OCI-LY3 (cell line): ENCODE data around the gene ABCF1.
A peak's percentile ranks its signal among the peaks of the same experiment; 100 is the strongest.

Source experiments
- H2AFZ ChIP-seq: fragments of 200-600, 300-600 bp; shearing (Covaris generic); 2 replicates; pipeline ENCODE4 v1.6.0; 2014; ENCODE audit warnings: antibody characterized with exemption, low read depth, low read length
- H3K27ac ChIP-seq: fragments of 200-600, 300-600 bp; sonication (generic); 2 replicates; pipeline ENCODE4 v1.5.1; 2014; ENCODE audit warnings: mild to moderate bottlenecking, low read length, moderate library complexity, mixed read lengths
- H3K27me3 ChIP-seq: fragments of 200-600, 300-600 bp; sonication (generic); 2 replicates; pipeline ENCODE4 v1.6.1; 2014; ENCODE audit warnings: low read depth, low read length, mixed read lengths
- H3K36me3 ChIP-seq: fragments of 200-600, 300-600 bp; sonication (generic); replicated peaks from 2 replicates; pipeline ENCODE3; 2014; ENCODE audit warnings: low read depth, low read length, mixed read lengths
- H3K4me1 ChIP-seq: fragments of 300-600, 200-600 bp; sonication (generic); 2 replicates; pipeline ENCODE4 v1.6.1; 2014; ENCODE audit warnings: low read length, mixed read lengths
- H3K4me2 ChIP-seq: fragments of 200-600, 300-600 bp; sonication (generic); 2 replicates; pipeline ENCODE4 v1.6.1; 2014; ENCODE audit warnings: low read length, mixed read lengths
- H3K4me3 ChIP-seq: fragments of 300-600, 200-600 bp; sonication (generic); 2 replicates; pipeline ENCODE4 v1.5.1; 2014; ENCODE audit warnings: antibody characterized with exemption, mild to moderate bottlenecking, low read length, moderate library complexity
- H3K79me2 ChIP-seq: fragments of 300-600, 200-600 bp; shearing (Covaris generic); 2 replicates; pipeline ENCODE4 v1.6.1; 2014; ENCODE audit warnings: mild to moderate bottlenecking, low read length, mixed read lengths
- H3K9ac ChIP-seq: fragments of 300-600, 200-600 bp; shearing (Covaris generic); 2 replicates; pipeline ENCODE4 v1.6.0; 2014; ENCODE audit warnings: mild to moderate bottlenecking, low read length, moderate library complexity
- H3K9me3 ChIP-seq: fragments of 200-600, 300-600 bp; shearing (Covaris generic); 2 replicates; pipeline ENCODE4 v1.6.1; 2014; ENCODE audit warnings: low read length, mixed read lengths; ENCODE audit not compliant: insufficient read depth
- H4K20me1 ChIP-seq: fragments of 200-600, 300-600 bp; sonication (generic); 2 replicates; pipeline ENCODE4 v1.6.1; 2016; ENCODE audit warnings: low read length, mixed read lengths; ENCODE audit not compliant: insufficient read depth
- EZH2phosphoT487 ChIP-seq: fragments of 200-600 bp; shearing (Covaris generic); IDR thresholded peaks from 2 replicates; pipeline ENCODE4 v1.6.1; 2018; ENCODE audit warnings: antibody characterized with exemption, mixed run types, low read depth
- TF ChIP-seq, protein P1 (sequence below): fragments of 200-600, 300-600 bp; sonication (generic); IDR thresholded peaks from 2 replicates; pipeline ENCODE4 v1.5.1; 2014; ENCODE audit warnings: antibody characterized with exemption, low read length, low read depth

Gene ABCF1

DNA sequence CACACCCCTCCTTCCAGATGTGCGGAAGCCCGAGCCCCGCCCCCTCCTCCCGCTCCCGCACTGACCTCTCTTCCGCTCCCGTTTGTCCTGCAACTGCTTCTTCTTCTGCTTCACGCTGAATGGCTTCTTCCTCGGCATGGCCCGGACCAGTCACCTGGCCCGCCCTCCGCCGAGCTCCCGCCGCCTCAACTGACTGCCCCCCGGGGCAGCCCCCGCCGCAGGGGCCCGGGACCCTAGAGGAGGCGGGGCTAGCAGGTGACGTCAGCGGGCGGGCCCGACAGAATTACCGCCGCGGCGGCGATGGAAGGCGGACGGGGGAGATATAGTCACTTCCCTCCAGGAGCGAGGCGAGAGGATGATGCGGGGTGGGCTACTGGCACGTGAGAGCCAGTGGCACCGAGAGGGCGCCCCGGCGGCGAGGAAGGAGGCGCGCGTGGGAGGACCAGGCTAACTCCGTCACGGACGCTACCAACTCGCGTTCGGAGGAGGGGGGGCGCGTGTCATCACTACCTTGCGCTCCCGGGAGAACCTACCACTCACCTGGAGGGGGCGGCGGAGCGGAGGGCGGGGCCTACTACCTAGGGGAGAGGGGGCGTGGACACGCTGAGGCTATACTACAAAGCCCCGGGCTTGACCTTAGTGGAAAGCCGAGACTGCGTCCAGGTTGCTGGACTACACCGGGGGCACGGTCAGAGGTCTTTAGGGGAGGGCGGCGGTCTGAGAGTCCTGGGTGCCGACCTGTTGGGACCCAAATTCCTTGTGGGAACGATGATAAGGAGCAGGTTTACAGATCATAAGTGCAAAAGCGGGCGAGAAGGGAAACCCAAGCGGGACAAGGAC is 15.0 kb upstream of the ABCF1 start, which contains the start of gene GNL1:
Gene GNL1, minus strand, starts transcription at position 424 of the 840 bp plus-strand sequence. Its CDS starts 286 bp downstream, at position 138.
- H3K9ac ChIP-seq = peak within 1 kb of the TSS; percentile 99
- H3K27ac ChIP-seq = peak within 1 kb of the TSS; percentile 92
- no peak for TF ChIP-seq EZH2phosphoT487
- TF ChIP-seq, protein P1, sequence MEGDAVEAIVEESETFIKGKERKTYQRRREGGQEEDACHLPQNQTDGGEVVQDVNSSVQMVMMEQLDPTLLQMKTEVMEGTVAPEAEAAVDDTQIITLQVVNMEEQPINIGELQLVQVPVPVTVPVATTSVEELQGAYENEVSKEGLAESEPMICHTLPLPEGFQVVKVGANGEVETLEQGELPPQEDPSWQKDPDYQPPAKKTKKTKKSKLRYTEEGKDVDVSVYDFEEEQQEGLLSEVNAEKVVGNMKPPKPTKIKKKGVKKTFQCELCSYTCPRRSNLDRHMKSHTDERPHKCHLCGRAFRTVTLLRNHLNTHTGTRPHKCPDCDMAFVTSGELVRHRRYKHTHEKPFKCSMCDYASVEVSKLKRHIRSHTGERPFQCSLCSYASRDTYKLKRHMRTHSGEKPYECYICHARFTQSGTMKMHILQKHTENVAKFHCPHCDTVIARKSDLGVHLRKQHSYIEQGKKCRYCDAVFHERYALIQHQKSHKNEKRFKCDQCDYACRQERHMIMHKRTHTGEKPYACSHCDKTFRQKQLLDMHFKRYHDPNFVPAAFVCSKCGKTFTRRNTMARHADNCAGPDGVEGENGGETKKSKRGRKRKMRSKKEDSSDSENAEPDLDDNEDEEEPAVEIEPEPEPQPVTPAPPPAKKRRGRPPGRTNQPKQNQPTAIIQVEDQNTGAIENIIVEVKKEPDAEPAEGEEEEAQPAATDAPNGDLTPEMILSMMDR = no peak
- no peaks in the 10 kb centered on the region for H3K27me3 ChIP-seq
- peaks cover 29% of the 10 kb centered on the region for H3K79me2 ChIP-seq
- H3K4me2 ChIP-seq = peak within 1 kb of the TSS; percentile 87
- H2AFZ ChIP-seq = peak within 1 kb of the TSS; percentile 87
- H3K4me1 ChIP-seq = peaks cover 8% of the 10 kb centered on the region
- H3K9me3 ChIP-seq = no peaks in the 10 kb centered on the region
- peaks cover 12% of the 10 kb centered on the region for H3K36me3 ChIP-seq
- H3K4me3 ChIP-seq = peak within 1 kb of the TSS; percentile 99
- H4K20me1 ChIP-seq = peaks cover 4% of the 10 kb centered on the region

DNA sequence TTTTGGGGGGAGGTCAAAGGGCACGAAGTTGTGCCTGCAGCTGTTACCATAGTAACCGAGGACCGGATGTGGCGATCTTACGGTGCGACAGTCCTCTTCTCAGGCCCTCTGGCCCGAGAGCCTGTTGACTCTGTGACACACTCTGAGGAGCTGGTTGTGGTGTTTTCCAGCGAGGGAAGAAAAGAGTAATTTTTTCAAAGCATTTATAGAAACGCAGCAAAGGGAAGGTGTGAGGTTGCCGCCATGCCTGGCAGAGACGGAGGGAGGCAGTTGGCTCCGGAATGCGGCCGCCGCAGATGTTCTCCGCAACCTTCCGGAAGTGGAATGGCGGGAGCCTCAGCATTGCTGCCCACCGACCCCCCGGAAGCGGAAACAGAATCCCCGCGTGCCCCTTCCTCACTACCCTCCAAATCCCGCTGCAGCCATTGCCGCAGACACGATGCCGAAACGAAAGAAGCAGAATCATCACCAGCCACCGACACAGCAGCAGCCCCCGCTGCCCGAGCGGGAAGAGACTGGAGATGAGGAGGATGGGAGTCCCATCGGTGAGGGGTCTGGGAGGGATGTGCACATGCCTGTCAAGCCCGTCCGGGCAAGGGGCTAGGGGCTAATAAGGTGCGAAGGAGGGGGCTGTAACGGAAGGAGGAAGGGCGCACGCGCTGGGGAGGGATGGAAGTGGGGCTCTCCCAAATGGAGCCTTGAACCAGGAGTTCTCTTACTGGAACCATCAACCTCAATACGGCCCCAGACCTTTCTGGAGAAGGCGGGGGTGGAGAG is 14.1 kb upstream of the ABCF1 start, which contains the start of gene PRR3:
Gene PRR3, plus strand, starts transcription at position 390 of the 777 bp plus-strand sequence. Its CDS starts 50 bp downstream, at position 440.
- no peaks in the 10 kb centered on the region for H3K27me3 ChIP-seq
- peak within 1 kb of the TSS; percentile 99 for H3K9ac ChIP-seq
- H3K27ac ChIP-seq = peak within 1 kb of the TSS; percentile 92
- H2AFZ ChIP-seq = peak within 1 kb of the TSS; percentile 87; the same call in 1 of the 2 replicates
- H3K79me2 ChIP-seq = peaks cover 29% of the 10 kb centered on the region
- peaks cover 8% of the 10 kb centered on the region for H3K4me1 ChIP-seq
- no peaks in the 10 kb centered on the region for H3K9me3 ChIP-seq
- peaks cover 12% of the 10 kb centered on the region for H3K36me3 ChIP-seq
- TF ChIP-seq, protein P1 = no peak
- TF ChIP-seq EZH2phosphoT487 = no peak
- H3K4me3 ChIP-seq = peak within 1 kb of the TSS; percentile 99
- peak within 1 kb of the TSS; percentile 87 for H3K4me2 ChIP-seq
- peaks cover 4% of the 10 kb centered on the region for H4K20me1 ChIP-seq

DNA sequence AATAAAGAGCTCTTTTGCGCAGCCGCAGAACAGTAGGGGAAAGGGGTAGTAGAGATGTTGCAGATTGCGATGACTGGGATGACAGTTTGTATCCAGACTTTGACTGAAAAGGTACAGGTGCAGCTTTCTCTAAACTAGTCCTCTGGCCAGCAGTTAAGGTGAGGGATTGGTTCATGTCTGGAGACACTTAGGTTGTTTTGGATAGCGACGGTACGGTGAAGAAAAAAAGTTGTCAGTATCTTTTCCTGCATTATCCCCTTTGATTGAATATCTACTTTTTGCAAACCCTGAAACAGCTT is 13.6 kb upstream of the ABCF1 start:
- H3K9ac ChIP-seq = peak overlapping the region; percentile 99
- no peak overlapping the region for H2AFZ ChIP-seq
- H3K27me3 ChIP-seq = no peaks in the 10 kb centered on the region
- peaks cover 4% of the 10 kb centered on the region for H4K20me1 ChIP-seq
- peak overlapping the region; percentile 99 for H3K4me3 ChIP-seq
- peaks cover 8% of the 10 kb centered on the region for H3K4me1 ChIP-seq
- H3K4me2 ChIP-seq = peak overlapping the region; percentile 87
- H3K27ac ChIP-seq = peak overlapping the region; percentile 92
- H3K36me3 ChIP-seq = peaks cover 13% of the 10 kb centered on the region
- no peaks in the 10 kb centered on the region for H3K9me3 ChIP-seq
- no peak for TF ChIP-seq EZH2phosphoT487
- TF ChIP-seq, protein P1 = no peak
- H3K79me2 ChIP-seq = peaks cover 29% of the 10 kb centered on the region

DNA sequence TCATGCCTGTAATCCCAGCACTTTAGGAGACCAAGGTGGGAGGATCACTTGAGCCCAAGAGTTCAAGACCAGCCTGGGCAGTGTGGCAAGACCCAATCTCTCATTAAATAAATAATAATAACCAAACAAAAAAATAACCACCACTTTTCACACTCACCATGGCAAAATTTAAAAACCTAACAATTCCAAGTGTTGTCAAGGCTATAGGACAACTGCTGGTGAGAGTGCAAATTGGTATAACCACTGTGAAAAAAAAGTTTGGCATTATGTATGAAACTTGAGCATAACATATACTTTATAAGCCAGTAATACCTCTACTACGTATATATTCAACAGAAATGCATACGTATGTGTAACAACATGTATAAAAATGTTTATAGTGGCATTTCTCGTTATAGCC is 10.3 kb upstream of the ABCF1 start:
- Histone ChIP-seq H3K9me3 (no peaks in the 10 kb centered on the region), H3K36me3 (peaks cover 7% of the 10 kb centered on the region), H3K4me3 (no peak overlapping the region), H3K27ac (no peak overlapping the region), H3K79me2 (peaks cover 25% of the 10 kb centered on the region), H3K9ac (no peak overlapping the region), H3K4me2 (no peak overlapping the region), H2AFZ (no peak overlapping the region), H3K4me1 (peaks cover 8% of the 10 kb centered on the region), H3K27me3 (no peaks in the 10 kb centered on the region), H4K20me1 (peaks cover 4% of the 10 kb centered on the region)
- TF ChIP-seq EZH2phosphoT487 = no peak
